A549 (cell line): ENCODE data around the gene MCM3. TPM values are rescaled to one million over a fixed set of nuclear protein-coding genes. Genes with fewer than 3 reads are reported as not detected.

ENCODE experiments used
- ATAC-seq, 2 experiments: fragments of 200-7000 bp in 1 of 2; fragments of >200 bp in 1 of 2; cut with Nextera tagmentation in 1 of 2; cut with Tn5 transposase in 1 of 2; 3 replicates each; pipeline versions ENCODE4 v1.8.0 to v1.9.1; 2018 to 2020; ENCODE audit warnings: mild to moderate bottlenecking in 1 of 2, moderate library complexity in 1 of 2
- CTCF ChIA-PET: fragments of 300-600 bp; sonication (Branson Sonifier 250); formaldehyde crosslinking; extraction: SDS; loops from one replicate; lab custom pipeline; 2021; ENCODE audit warnings: antibody characterized with exemption, inconsistent platforms; lab: Yijun Ruan, JAX
- POLR2A ChIA-PET: fragments of 350-600 bp; formaldehyde crosslinking; extraction: SDS; loops from one replicate; lab custom pipeline; 2021; ENCODE audit warnings: antibody characterized with exemption, inconsistent platforms; lab: Yijun Ruan, JAX
- DNase-seq, 2 experiments: peaks; one replicate each; pipeline versions ENCODE4 v3.0.0 to v3.0.0-alpha.2; 2011 to 2016; ENCODE audit warnings: low read depth in 1 of 2, low spot score in 1 of 2
- FAIRE-seq: peaks from 2 replicates; lab custom pipeline; 2011; peaks lifted over from hg19 to GRCh38; lab: Jason Lieb, UNC
- H3K27ac ChIP-seq, 2 experiments: fragments of >200 bp; sonication (Bioruptor Twin); formaldehyde crosslinking; 3 replicates each; pipeline ENCODE4 v1.5.1; 2016 to 2017
- H3K4me1 ChIP-seq: fragments of >200 bp; sonication (Bioruptor Twin); formaldehyde crosslinking; 3 replicates; pipeline ENCODE4 v1.6.1; 2016
- H3K4me2 ChIP-seq: fragments of >200 bp; sonication (Bioruptor Twin); formaldehyde crosslinking; 3 replicates; pipeline ENCODE4 v1.6.1; 2016
- H3K4me3 ChIP-seq: fragments of >200 bp; sonication (Bioruptor Twin); formaldehyde crosslinking; 3 replicates; pipeline ENCODE4 v1.5.1; 2016
- H3K9me3 ChIP-seq: fragments of >200 bp; sonication (Bioruptor Twin); formaldehyde crosslinking; 3 replicates; pipeline ENCODE4 v1.6.1; 2016
- BCL3 ChIP-seq: fragments of >200 bp; sonication (Bioruptor Twin); formaldehyde crosslinking; IDR thresholded peaks from 3 replicates; pipeline ENCODE4 v1.6.1; 2016
- CBX2 ChIP-seq: fragments of 200-600 bp; sonication (generic); IDR thresholded peaks from 2 replicates; pipeline ENCODE4 v1.6.1; 2016; ENCODE audit warnings: low read depth, mild to moderate bottlenecking, borderline replicate concordance
- CBX8 ChIP-seq: fragments of 200-600 bp; sonication (generic); IDR thresholded peaks from 2 replicates; pipeline ENCODE4 v1.6.1; 2016
- CHD2 ChIP-seq: fragments of 150-350 bp; IDR thresholded peaks from 2 replicates; pipeline ENCODE4 v1.6.1; 2014; ENCODE audit warnings: low read length; ENCODE audit not compliant: partially characterized antibody
- E2F6 ChIP-seq: IDR thresholded peaks from 2 replicates; pipeline ENCODE4 v1.6.1; 2012; ENCODE audit warnings: low read depth, borderline replicate concordance
- ELK1 ChIP-seq: fragments of 150-350 bp; IDR thresholded peaks from 2 replicates; pipeline ENCODE4 v1.6.1; 2014; ENCODE audit warnings: low read depth, mild to moderate bottlenecking, low read length
- FOSL2 ChIP-seq, 2 experiments: fragments of 450-650 bp in 1 of 2; fragments of >200 bp in 1 of 2; sonication (Bioruptor Twin) in 1 of 2; formaldehyde crosslinking; IDR thresholded peaks; 2 replicates each; pipeline versions ENCODE4 v1.5.0 to v1.6.1; 2016 to 2020; ENCODE audit warnings: mild to moderate bottlenecking in 1 of 2, moderate library complexity in 1 of 2
- HDAC2 ChIP-seq: fragments of 200-600 bp; sonication (generic); IDR thresholded peaks from 2 replicates; pipeline ENCODE4 v1.6.1; 2016
- HMGXB4 ChIP-seq: fragments of 250-450 bp; sonication (Bioruptor Pico); IDR thresholded peaks from 2 replicates; pipeline ENCODE4 v1.5.0; 2021; ENCODE audit warnings: mild to moderate bottlenecking, moderate library complexity, borderline replicate concordance
- HOXB5 ChIP-seq: fragments of 250-450 bp; sonication (Bioruptor Pico); IDR thresholded peaks from 2 replicates; pipeline ENCODE4 v1.5.0; 2020; ENCODE audit warnings: mild to moderate bottlenecking, moderate library complexity
- JUN ChIP-seq, 2 experiments: fragments of >200 bp; sonication (Bioruptor Twin); formaldehyde crosslinking; IDR thresholded peaks; 2 replicates in 1 of 2; 3 replicates in 1 of 2; pipeline ENCODE4 v1.6.1; 2016 to 2017
- JUNB ChIP-seq: fragments of >200 bp; sonication (Bioruptor Twin); formaldehyde crosslinking; IDR thresholded peaks from 2 replicates; pipeline ENCODE4 v1.6.1; 2016
- MAFK ChIP-seq: fragments of 450-650 bp; IDR thresholded peaks from 2 replicates; pipeline ENCODE4 v1.6.1; 2014; ENCODE audit not compliant: partially characterized antibody
- MAZ ChIP-seq: fragments of 150-350 bp; IDR thresholded peaks from 2 replicates; pipeline ENCODE4 v1.6.1; 2014; ENCODE audit warnings: antibody characterized with exemption, low read depth, low read length, borderline replicate concordance
- MYC ChIP-seq: IDR thresholded peaks from 2 replicates; pipeline ENCODE4 v1.6.1; 2012; ENCODE audit warnings: mild to moderate bottlenecking, inconsistent platforms, low read length, improper control_type of control experiment, borderline replicate concordance
- NPAS2 ChIP-seq: fragments of 250-450 bp; sonication (Bioruptor Pico); IDR thresholded peaks from 2 replicates; pipeline ENCODE4 v1.8.0; 2022; ENCODE audit warnings: mild to moderate bottlenecking, moderate library complexity, borderline replicate concordance
- RARB ChIP-seq: fragments of 250-450 bp; sonication (Bioruptor Pico); IDR thresholded peaks from 2 replicates; pipeline ENCODE4 v1.8.0; 2021; ENCODE audit warnings: mild to moderate bottlenecking, moderate library complexity
- RCOR1 ChIP-seq: fragments of 150-350 bp; IDR thresholded peaks from 2 replicates; pipeline ENCODE4 v1.6.1; 2014; ENCODE audit warnings: antibody characterized with exemption, low read length, low read depth
- SMC3 ChIP-seq: fragments of >200 bp; sonication (Bioruptor Twin); formaldehyde crosslinking; IDR thresholded peaks from 3 replicates; pipeline ENCODE4 v1.6.1; 2018; ENCODE audit warnings: inconsistent platforms
- TFCP2L1 ChIP-seq: fragments of 250-450 bp; sonication (Bioruptor Pico); IDR thresholded peaks from 2 replicates; pipeline ENCODE4 v1.5.0; 2021; ENCODE audit warnings: mild to moderate bottlenecking
- TP53 ChIP-seq: fragments of 250-450 bp; sonication (Bioruptor Pico); IDR thresholded peaks from 2 replicates; pipeline ENCODE4 v1.5.0; 2021; ENCODE audit warnings: mild to moderate bottlenecking, moderate library complexity
- USF2 ChIP-seq: fragments of 450-650 bp; IDR thresholded peaks from 2 replicates; pipeline ENCODE4 v1.6.1; 2014; ENCODE audit warnings: antibody characterized with exemption
- ZFP36 ChIP-seq: fragments of 450-650 bp; IDR thresholded peaks from 2 replicates; pipeline ENCODE4 v1.6.1; 2014; ENCODE audit warnings: borderline replicate concordance; ENCODE audit not compliant: partially characterized antibody
- ZSCAN20 ChIP-seq: fragments of 250-450 bp; sonication (Bioruptor Pico); IDR thresholded peaks from 2 replicates; pipeline ENCODE4 v1.8.0; 2022; ENCODE audit warnings: mild to moderate bottlenecking, moderate library complexity
- WGBS: methylation state at CpG from one replicate; pipeline ENCODE4 v1.1.6; 2017; ENCODE audit errors: missing lambda C conversion rate; 5-methylcytosine and 5-hydroxymethylcytosine counted together
- polyA plus RNA-seq, 4 experiments: library from polyadenylated mRNA; depleted of rRNA in 3 of 4; stranded (reverse); fragments of >200 nt; fragmentation: RNase III in 1 of 4; extraction: RNeasy Plus Mini Kit Qiagen cat#74134 plus additional on column Dnase treatment in 1 of 4; gene quantifications; 2 replicates in 3 of 4; 3 replicates in 1 of 4; pipeline ENCODE4 v1.2.3, GENCODE V29; 2011 to 2017

Gene MCM3
- polyA plus RNA-seq, 2 of the 4 experiments (the other 2 are of a cell fraction), result 101 to 111 TPM

- Histone ChIP-seq H3K4me2 (no peak overlapping the region), H3K27ac (no peak overlapping the region), H3K4me3 (no peak overlapping the region), H3K9me3 (no peaks in the 10 kb centered on the region), H3K4me1 (no peaks in the 10 kb centered on the region)
- POLR2A ChIA-PET, result no interaction called here
- no peak for FAIRE-seq
- no peak for DNase-seq
- no peak for TF ChIP-seq CBX2
- no peak for TF ChIP-seq CBX8
- no peak for TF ChIP-seq MAFK
- TF ChIP-seq NPAS2 (CRISPR knock-in tag), result no peak
- no peak for TF ChIP-seq TP53 (CRISPR knock-in tag)
- no peak for TF ChIP-seq ZFP36
- TF ChIP-seq MYC, result no peak
- TF ChIP-seq, all 56 proteins: peak for 0
- ATAC-seq, result no peak
- WGBS, result 90% methylated on average over 1 of the region's 1 CpG
- CTCF ChIA-PET, result no interaction called here
Measured at GRCh38 chr6:52304983-52305390, 20.4 kb upstream of the MCM3 start.

GRCh38 chr6:52303178-52303577 is 18.6 kb upstream of the MCM3 start:
- no peak for TF ChIP-seq ELK1
- TF ChIP-seq TFCP2L1 (CRISPR knock-in tag), result no peak
- TF ChIP-seq HMGXB4, result no peak
- no peak for TF ChIP-seq SMC3
- no peak for TF ChIP-seq ZSCAN20 (CRISPR knock-in tag)
- TF ChIP-seq USF2, result no peak
- no peak for TF ChIP-seq FOSL2 (IDR thresholded peaks at IDR 0.05)
- TF ChIP-seq FOSL2 (CRISPR knock-in tag; IDR thresholded peaks at IDR 0.05), result no peak
- no peak for TF ChIP-seq RARB
- no peak for TF ChIP-seq JUN (IDR thresholded peaks at IDR 0.05)
- no peak for TF ChIP-seq E2F6
- no peak for TF ChIP-seq CHD2
- no peak for TF ChIP-seq JUNB
- TF ChIP-seq CBX8, result no peak
- no peak for TF ChIP-seq HOXB5 (CRISPR knock-in tag)
- no peak for TF ChIP-seq RCOR1
- no peak for TF ChIP-seq BCL3
- TF ChIP-seq MAZ, result no peak
- TF ChIP-seq HDAC2, result no peak
- no peak for TF ChIP-seq MYC
- H3K4me2 ChIP-seq, result no peak overlapping the region
- WGBS, result 56% methylated on average over 1 of the region's 1 CpG
- DNase-seq, result no peak
- no peak for FAIRE-seq
- H3K4me1 ChIP-seq, result no peaks in the 10 kb centered on the region
- H3K4me3 ChIP-seq, result no peak overlapping the region
- no peak overlapping the region for H3K27ac ChIP-seq
- CTCF ChIA-PET, result interaction anchor here (1.4 kb wide), 1 partner anchor 97 kb away, joined by 3 read pairs; no protein-coding TSS in a partner anchor
- no peaks in the 10 kb centered on the region for H3K9me3 ChIP-seq
- POLR2A ChIA-PET, result no interaction called here
- no peak for ATAC-seq
